ENCODE measurements around the gene TMEM207. TPM values are rescaled to one million over a fixed set of nuclear protein-coding genes. Genes with fewer than 3 reads are reported as not detected.
A peak's percentile ranks its signal among the peaks of the same experiment; 100 is the strongest.
"Not testable (repeated sequence)": the region's sequence is repeated elsewhere in the genome, so short reads cannot be mapped to it uniquely, and the experiment has no call there.

The TMEM207 gene
- total RNA-seq, 3 donors from 2014 or later, result not detected

DNA sequence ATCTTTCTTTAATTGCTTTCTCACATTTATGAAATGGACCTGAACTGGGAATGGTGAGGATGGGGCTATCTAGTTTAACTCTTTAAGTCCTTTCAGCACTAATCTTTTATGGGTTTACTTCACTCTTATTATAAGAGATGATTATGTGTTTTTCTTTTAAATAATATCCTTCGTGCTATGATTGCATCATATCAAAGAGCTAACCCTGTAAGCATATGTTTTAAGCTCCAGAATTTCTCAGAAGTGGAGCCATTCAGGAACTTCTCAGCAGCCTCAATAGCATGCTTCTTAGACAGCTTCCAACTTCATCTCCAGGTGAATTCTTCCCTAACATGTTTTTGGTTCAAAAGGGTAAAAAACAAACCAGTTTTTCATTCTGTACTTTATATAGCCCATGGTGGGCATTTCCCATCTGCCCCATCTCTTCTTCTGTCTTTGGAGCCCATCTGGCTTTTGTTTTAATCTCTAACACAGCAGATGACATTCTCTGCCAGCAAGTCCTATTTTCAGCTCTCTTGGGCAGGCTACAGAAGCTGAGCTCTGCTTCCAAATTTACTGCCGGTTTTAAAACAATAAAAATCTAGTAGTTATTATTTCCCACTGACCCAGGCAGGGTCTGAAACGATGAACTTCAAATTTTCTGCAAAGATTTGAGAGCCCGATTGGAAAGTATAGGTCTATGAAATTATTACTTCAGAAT is 37.4 kb upstream of the TMEM207 start:
- Histone ChIP-seq H3K9me3 (no peaks in the 10 kb centered on the region), H3K4me1 (ENCODE audit: low read depth) (no peaks in the 10 kb centered on the region), H3K36me3 (ENCODE audit: low read depth) (no peaks in the 10 kb centered on the region), H3K4me3 (no peak overlapping the region)
- ATAC-seq, result no peak
- intact Hi-C loops (cut with DNase I, micrococcal nuclease), result no loop called here
- DNase-seq, result no peak
- TF ChIP-seq, protein P1, sequence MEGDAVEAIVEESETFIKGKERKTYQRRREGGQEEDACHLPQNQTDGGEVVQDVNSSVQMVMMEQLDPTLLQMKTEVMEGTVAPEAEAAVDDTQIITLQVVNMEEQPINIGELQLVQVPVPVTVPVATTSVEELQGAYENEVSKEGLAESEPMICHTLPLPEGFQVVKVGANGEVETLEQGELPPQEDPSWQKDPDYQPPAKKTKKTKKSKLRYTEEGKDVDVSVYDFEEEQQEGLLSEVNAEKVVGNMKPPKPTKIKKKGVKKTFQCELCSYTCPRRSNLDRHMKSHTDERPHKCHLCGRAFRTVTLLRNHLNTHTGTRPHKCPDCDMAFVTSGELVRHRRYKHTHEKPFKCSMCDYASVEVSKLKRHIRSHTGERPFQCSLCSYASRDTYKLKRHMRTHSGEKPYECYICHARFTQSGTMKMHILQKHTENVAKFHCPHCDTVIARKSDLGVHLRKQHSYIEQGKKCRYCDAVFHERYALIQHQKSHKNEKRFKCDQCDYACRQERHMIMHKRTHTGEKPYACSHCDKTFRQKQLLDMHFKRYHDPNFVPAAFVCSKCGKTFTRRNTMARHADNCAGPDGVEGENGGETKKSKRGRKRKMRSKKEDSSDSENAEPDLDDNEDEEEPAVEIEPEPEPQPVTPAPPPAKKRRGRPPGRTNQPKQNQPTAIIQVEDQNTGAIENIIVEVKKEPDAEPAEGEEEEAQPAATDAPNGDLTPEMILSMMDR (IDR thresholded peaks at IDR 0.05), result no peak

DNA sequence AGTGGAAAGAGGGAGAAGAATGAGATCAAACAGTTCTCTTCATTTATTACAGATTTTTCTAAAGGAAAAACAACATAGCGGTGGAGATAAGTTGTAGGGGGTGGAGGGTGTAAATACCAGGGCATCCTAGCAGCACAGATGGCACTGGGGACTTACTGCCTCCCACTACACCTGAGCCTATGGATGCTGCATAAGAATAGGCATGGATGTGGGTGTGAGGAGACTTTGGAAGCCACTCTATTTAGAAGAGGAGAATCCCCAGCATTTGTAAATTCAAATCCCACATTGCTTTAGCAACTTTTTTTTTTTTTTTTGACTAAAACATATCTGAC is 36.8 kb upstream of the TMEM207 start:
- TF ChIP-seq, protein P1 (IDR thresholded peaks at IDR 0.05), result no peak
- Histone ChIP-seq H3K4me1 (ENCODE audit: low read depth) (no peaks in the 10 kb centered on the region), H3K36me3 (ENCODE audit: low read depth) (no peaks in the 10 kb centered on the region), H3K4me3 (no peak overlapping the region), H3K9me3 (no peaks in the 10 kb centered on the region)
- DNase-seq (no peak), ATAC-seq (no peak)
- intact Hi-C loops (cut with DNase I, micrococcal nuclease), result no loop called here

DNA sequence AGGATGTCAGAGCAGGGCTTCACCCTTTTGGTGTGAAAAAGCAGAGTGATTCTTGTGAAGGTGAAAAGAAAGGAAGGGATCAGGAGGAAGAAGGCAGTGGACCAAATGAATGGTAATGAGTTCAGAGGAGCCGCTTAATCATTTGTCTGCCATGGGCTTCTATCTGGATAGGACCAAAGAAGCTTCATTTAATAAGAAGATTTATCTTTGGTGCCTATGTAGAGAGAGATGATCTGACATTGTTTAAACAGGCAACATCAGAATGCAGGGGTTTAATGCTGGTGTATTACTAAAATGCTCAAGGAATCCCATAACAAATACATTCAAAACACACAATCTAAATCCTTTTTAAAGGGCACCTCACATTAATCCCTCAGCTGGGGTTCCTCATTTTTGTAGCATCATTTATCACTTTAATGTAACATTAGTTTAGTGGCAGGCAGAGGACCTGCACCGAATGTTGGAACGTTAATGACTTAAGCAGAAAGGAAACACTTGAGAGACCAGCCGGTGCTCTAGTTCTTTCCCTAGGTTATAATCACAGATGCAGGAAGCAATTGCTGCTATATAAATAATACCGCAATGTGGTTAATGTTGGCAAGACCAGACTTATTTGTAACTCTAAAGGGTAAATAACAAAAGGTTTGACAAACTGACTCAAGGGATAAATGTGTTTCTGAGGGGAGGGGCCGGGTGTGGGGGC is 36.3 kb upstream of the TMEM207 start:
- Histone ChIP-seq H3K4me1 (ENCODE audit: low read depth) (no peaks in the 10 kb centered on the region), H3K36me3 (ENCODE audit: low read depth) (no peaks in the 10 kb centered on the region), H3K9me3 (no peaks in the 10 kb centered on the region), H3K4me3 (no peak overlapping the region)
- ATAC-seq (no peak), DNase-seq (no peak)
- intact Hi-C loops (cut with DNase I, micrococcal nuclease), result no loop called here
- TF ChIP-seq, protein P1 (IDR thresholded peaks at IDR 0.05), result no peak

DNA sequence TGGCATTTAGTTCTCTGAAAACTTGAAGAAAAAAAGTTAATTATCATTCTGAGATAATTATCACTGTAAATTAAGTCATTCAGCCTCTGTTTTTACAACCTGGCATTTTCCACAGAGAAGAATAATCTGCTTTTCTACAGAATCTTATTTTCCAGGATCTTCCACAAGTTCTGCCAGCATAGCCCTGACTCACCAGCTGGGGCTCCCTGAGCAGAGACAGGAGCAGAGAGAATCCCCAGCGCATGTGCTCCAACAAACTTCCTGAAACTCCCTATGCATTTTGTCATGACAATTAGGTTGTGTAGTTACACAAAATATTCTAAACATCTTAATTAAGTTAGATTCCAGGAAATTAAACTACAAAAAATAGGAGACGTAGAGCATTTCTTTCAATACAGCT is 32.1 kb upstream of the TMEM207 start:
- intact Hi-C loops (cut with DNase I, micrococcal nuclease), result no loop called here
- no peaks in the 10 kb centered on the region for H3K4me1 ChIP-seq (ENCODE audit: low read depth)
- H3K36me3 ChIP-seq (ENCODE audit: low read depth), result no peaks in the 10 kb centered on the region
- no peak overlapping the region for H3K4me3 ChIP-seq
- DNase-seq (no peak), ATAC-seq (no peak)
- TF ChIP-seq, protein P1 (IDR thresholded peaks at IDR 0.05), result no peak
- no peaks in the 10 kb centered on the region for H3K9me3 ChIP-seq

DNA sequence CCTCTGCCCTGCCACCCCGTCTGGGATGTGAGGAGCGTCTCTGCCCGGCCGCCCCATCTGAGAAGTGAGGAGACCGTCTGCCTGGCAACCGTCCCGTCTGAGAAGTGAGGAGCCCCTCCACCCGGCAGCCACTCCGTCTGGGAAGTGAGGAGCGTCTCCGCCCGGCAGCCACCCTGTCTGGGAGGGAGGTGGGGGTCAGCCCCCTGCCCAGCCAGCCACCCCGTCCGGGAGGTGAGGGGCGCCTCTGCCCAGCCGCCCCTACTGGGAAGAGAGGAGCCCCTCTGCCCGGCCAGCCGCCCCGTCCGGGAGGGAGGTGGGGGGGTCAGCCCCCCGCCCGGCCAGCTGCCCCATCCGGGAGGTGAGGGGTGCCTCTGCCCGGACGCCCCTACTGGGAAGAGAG is 23.6 kb upstream of the TMEM207 start:
- H3K4me1 ChIP-seq (ENCODE audit: low read depth); H3K36me3 ChIP-seq (ENCODE audit: low read depth); H3K9me3 ChIP-seq; ATAC-seq; intact Hi-C loops (cut with DNase I, micrococcal nuclease); H3K4me3 ChIP-seq: not testable (repeated sequence)
- DNase-seq, result peak in 1 of 3 donors; percentile 25

DNA sequence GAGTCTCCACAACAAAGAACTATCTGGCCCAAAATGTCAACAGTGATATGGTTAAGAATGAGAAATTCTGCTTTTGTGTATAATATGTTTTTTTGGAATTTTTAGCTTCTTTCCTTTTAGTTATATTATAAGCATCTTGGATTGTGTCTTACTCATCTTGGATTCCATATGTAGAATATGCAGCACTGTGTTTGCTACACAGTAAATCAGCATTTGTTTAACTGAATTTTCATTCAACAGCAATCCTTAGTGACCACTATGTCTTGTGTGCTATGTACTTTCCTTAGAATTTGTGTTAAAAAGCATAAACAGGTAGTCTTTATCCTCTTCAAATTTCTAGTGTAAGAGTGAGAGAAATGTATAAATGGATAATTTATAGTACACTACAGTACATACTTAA is 18.2 kb upstream of the TMEM207 start:
- Histone ChIP-seq H3K4me3 (no peak overlapping the region), H3K36me3 (ENCODE audit: low read depth) (no peaks in the 10 kb centered on the region), H3K9me3 (no peaks in the 10 kb centered on the region), H3K4me1 (ENCODE audit: low read depth) (no peaks in the 10 kb centered on the region)
- no peak for ATAC-seq
- TF ChIP-seq, protein P1 (IDR thresholded peaks at IDR 0.05), result no peak
- no peak for DNase-seq
- intact Hi-C loops (cut with DNase I, micrococcal nuclease), result no loop called here
